Neural progenitor cell (in vitro differentiated cells): ENCODE data around the gene GUCY2D.
"Not testable (repeated sequence)": the region's sequence is repeated elsewhere in the genome, so short reads cannot be mapped to it uniquely, and the experiment has no call there.

Source experiments
- EZH2 ChIP-seq: fragments of 200-600 bp; sonication (generic); IDR thresholded peaks from 2 replicates; pipeline ENCODE4 v1.6.1; 2017; ENCODE audit warnings: antibody characterized with exemption, mild to moderate bottlenecking, moderate library complexity
- EZH2phosphoT487 ChIP-seq: fragments of 200-600 bp; sonication (generic); IDR thresholded peaks from 2 replicates; pipeline ENCODE4 v1.6.1; 2017; ENCODE audit warnings: antibody characterized with exemption
- TF ChIP-seq, protein P1 (sequence below): fragments of 200-600 bp; sonication (generic); IDR thresholded peaks from 2 replicates; pipeline ENCODE4 v1.5.1; 2017; ENCODE audit warnings: antibody characterized with exemption, mild to moderate bottlenecking

DNA sequence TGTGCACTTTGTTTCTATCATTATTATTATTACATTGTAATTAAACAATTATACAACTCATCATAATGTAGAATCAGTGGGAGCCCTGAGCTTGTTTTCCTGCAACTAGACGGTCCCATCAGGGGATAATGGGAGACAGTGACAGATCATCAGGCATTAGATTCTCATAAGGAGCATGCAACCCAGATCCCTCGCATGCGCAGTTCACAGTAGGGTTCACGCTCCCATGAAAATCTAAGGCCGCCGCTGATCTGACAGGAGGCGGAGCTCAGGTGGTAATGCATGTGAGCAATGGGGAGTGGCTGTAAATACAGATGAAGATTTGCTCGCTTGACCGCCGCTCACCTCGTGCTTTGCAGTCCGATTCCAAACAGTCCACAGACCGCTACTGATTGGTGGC lies 49.1 kb upstream of the GUCY2D start:
- TF ChIP-seq EZH2phosphoT487, EZH2: not testable (repeated sequence)
- TF ChIP-seq, protein P1, sequence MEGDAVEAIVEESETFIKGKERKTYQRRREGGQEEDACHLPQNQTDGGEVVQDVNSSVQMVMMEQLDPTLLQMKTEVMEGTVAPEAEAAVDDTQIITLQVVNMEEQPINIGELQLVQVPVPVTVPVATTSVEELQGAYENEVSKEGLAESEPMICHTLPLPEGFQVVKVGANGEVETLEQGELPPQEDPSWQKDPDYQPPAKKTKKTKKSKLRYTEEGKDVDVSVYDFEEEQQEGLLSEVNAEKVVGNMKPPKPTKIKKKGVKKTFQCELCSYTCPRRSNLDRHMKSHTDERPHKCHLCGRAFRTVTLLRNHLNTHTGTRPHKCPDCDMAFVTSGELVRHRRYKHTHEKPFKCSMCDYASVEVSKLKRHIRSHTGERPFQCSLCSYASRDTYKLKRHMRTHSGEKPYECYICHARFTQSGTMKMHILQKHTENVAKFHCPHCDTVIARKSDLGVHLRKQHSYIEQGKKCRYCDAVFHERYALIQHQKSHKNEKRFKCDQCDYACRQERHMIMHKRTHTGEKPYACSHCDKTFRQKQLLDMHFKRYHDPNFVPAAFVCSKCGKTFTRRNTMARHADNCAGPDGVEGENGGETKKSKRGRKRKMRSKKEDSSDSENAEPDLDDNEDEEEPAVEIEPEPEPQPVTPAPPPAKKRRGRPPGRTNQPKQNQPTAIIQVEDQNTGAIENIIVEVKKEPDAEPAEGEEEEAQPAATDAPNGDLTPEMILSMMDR: not testable (repeated sequence)
